Measurements from ENCODE around the gene TRIP12. TPM values are rescaled to one million over a fixed set of nuclear protein-coding genes. Genes with fewer than 3 reads are reported as not detected.
"Not testable (repeated sequence)": the region's sequence is repeated elsewhere in the genome, so short reads cannot be mapped to it uniquely, and the experiment has no call there.

The TRIP12 gene
- polyA plus RNA-seq, 3 donors, result 193 to 212 (median 207) TPM

GRCh38 chr2:229725716-229726574 is 195.9 kb downstream of the TRIP12 start:
- DNase-seq (ENCODE audit: low read depth in 3 of 3, low spot score in 2 of 3), result no peak

GRCh38 chr2:229723192-229723591 is 198.6 kb downstream of the TRIP12 start:
- DNase-seq (ENCODE audit: low read depth in 3 of 3, low spot score in 2 of 3), result not testable (repeated sequence)

GRCh38 chr2:229719926-229720647 is 201.7 kb downstream of the TRIP12 start:
- no peak for DNase-seq (ENCODE audit: low read depth in 3 of 3, low spot score in 2 of 3)

- no peak for DNase-seq (ENCODE audit: low read depth in 3 of 3, low spot score in 2 of 3)
Observed at GRCh38 chr2:229718057-229718456, 203.8 kb downstream of the TRIP12 start.

- no peak for DNase-seq (ENCODE audit: low read depth in 3 of 3, low spot score in 2 of 3)
Observed at GRCh38 chr2:229715895-229716507, 205.8 kb downstream of the TRIP12 start.

- peak in 1 of 3 donors; percentile 39 for DNase-seq (ENCODE audit: low read depth in 3 of 3, low spot score in 2 of 3)
Observed at GRCh38 chr2:229714736-229715541, 206.9 kb downstream of the TRIP12 start.

GRCh38 chr2:229714080-229714735 is 207.6 kb downstream of the TRIP12 start, which contains the start of gene DNER:
Gene DNER, minus strand, starts transcription at chr2:229714555. Its CDS starts 132 bp downstream, at chr2:229714423.
- no peak for DNase-seq (ENCODE audit: low read depth in 3 of 3, low spot score in 2 of 3)

Other genes starting within 250 kb of the TRIP12 start
- 10 to 100 TPM; 66.7 to 67.9 (median 67.7) TPM for gene DNER, start 207.5 kb downstream of the TRIP12 start, polyA plus RNA-seq (ENCODE audit: insufficient read length in 3 of 3)
- 1 to 10 TPM; 6.4 to 7.1 (median 7.0) TPM for gene FBXO36, start 494 bp upstream of the TRIP12 start, polyA plus RNA-seq (ENCODE audit: insufficient read length in 3 of 3)
- gene SLC16A14, start 146.9 kb upstream of the TRIP12 start, polyA plus RNA-seq (ENCODE audit: insufficient read length in 3 of 3), result 1 to 10 TPM; 5.0 to 8.2 (median 7.6) TPM

All from right renal cortex interstitium (tissue), 3 donors.